ENCODE results near the gene ITGB7. TPM values are rescaled to one million over a fixed set of nuclear protein-coding genes. Genes with fewer than 3 reads are reported as not detected.

ITGB7 gene
- total and polyA plus RNA-seq, 9 of the 15 experiments (the other 6 are each of a cell fraction or from before 2014, with no cell fraction given) = 0.06 to 2.0 (median 0.67) TPM

DNA sequence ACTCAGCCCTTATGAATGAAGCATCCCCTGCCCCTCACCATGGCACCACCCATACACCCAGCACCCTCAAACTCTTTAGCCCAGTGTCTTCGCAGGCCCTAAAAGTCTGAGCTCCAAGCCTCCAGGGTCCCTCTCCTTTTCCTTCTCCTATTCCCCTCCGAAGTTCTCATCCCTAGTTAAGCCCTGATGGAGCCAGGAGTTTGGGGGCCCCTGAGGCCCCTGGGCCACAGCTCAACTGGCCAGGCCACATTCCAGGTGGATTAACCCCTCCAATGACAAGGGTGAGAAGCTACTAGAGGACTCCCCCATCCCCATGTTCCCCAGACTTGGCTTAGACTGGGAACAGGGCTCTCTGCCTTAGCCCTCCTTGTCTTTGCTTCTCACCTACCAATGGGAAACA, 22.4 kb upstream of the ITGB7 start:
- DNase-seq (ENCODE audit: extremely low read depth in 1 of 4, low spot score in 3 of 4) (no peak), FAIRE-seq (no peak), ATAC-seq (no peak)
- peaks cover 18 to 37% of the 10 kb centered on the region in 2 experiments for H3K4me1 ChIP-seq (replicated peaks in 1 of 2; ENCODE audit: control insufficient read depth in 2 of 2, insufficient read depth in 2 of 2, low read length in 2 of 2)
- no peaks in the 10 kb centered on the region for H3K36me3 ChIP-seq (ENCODE audit: control insufficient read depth, insufficient read depth, low read length)
- H2AFZ ChIP-seq (ENCODE audit: low read depth, low read length) = no peak overlapping the region
- H3K27ac ChIP-seq (ENCODE audit: extremely low read depth, low read depth, low read length) = no peak overlapping the region
- no peaks in the 10 kb centered on the region for H3K79me2 ChIP-seq (ENCODE audit: control insufficient read depth, insufficient read depth, low read length)
- 46% methylated on average over 2 of the region's 2 CpGs for WGBS (ENCODE audit: insufficient coverage, low coverage, missing lambda C conversion rate)
- H3K9me3 ChIP-seq (replicated peaks; ENCODE audit: control insufficient read depth, insufficient read depth, low read depth, low read length) = no peaks in the 10 kb centered on the region
- H3K27me3 ChIP-seq (ENCODE audit: control insufficient read depth in 2 of 2, insufficient read depth in 2 of 2, low read length in 2 of 2) = no peaks in the 10 kb centered on the region
- H3K9ac ChIP-seq (ENCODE audit: insufficient read depth in 1 of 2, low read depth in 2 of 2, low read length in 2 of 2) = 0 out of 4 replicates have a peak overlapping the region, but pooled peaks of 1 of the 2 experiments have one; percentile 18
- ChIA-PET CTCF (ENCODE audit: low intra/inter-chr PET ratio) (no interaction called here), POLR2A (interaction anchor here (0.6 to 1.3 kb wide), 4 partner anchors 10 to 66 kb away, joined by 3 to 4 read pairs (median 4); partner anchors contain the start of gene PFDN5)
- H3K4me3 ChIP-seq = no peak overlapping the region
- H3K9me1 ChIP-seq (ENCODE audit: control insufficient read depth, insufficient read depth, low read length) = no peaks in the 10 kb centered on the region
- no peaks in the 10 kb centered on the region; the same call in 1 of the 2 replicates for H4K20me1 ChIP-seq (replicated peaks; ENCODE audit: control insufficient read depth, insufficient read depth, low read length)
- in situ Hi-C loops (cut with MboI) = no loop called here
- intact Hi-C loops (cut with micrococcal nuclease) = no loop called here
- no peak for TF ChIP-seq ZNF668 (CRISPR knock-in tag; IDR thresholded peaks at IDR 0.05)
- no peak for TF ChIP-seq ZNF253 (CRISPR knock-in tag; conservative IDR thresholded peaks at IDR 0.05)
- TF ChIP-seq POLR2AphosphoS5 (IDR thresholded peaks at IDR 0.05; ENCODE audit: control insufficient read depth, insufficient read depth, low read depth, low read length) = no peak
- no peak for TF ChIP-seq CBFA2T2 (conservative IDR thresholded peaks at IDR 0.05)
- TF ChIP-seq YY1 (IDR thresholded peaks at IDR 0.05; ENCODE audit: borderline replicate concordance in 1 of 3, control insufficient read depth in 1 of 3, extremely low read depth in 1 of 3, insufficient read depth in 3 of 3, insufficient read length in 1 of 3, insufficient replicate concordance in 2 of 3, low read depth in 1 of 3, low read length in 2 of 3) = no peak
- no peak for TF ChIP-seq SRSF9 (IDR thresholded peaks at IDR 0.05; ENCODE audit: borderline replicate concordance, low read depth, low read length)
- no peak for TF ChIP-seq MTA3 (IDR thresholded peaks at IDR 0.05; ENCODE audit: borderline replicate concordance)
- no peak for TF ChIP-seq NR2F6 (CRISPR knock-in tag; IDR thresholded peaks at IDR 0.05)
- no peak for TF ChIP-seq SPI1 (IDR thresholded peaks at IDR 0.05; ENCODE audit: borderline replicate concordance, low read depth, low read length)
- TF ChIP-seq RNF2 (IDR thresholded peaks at IDR 0.05) = no peak
- no peak for TF ChIP-seq MXI1 (IDR thresholded peaks at IDR 0.05; ENCODE audit: low read depth, low read length)
- no peak for TF ChIP-seq HDAC6 (IDR thresholded peaks at IDR 0.05; ENCODE audit: low read depth, low read length)
- TF ChIP-seq ZNF551 (CRISPR knock-in tag; IDR thresholded peaks at IDR 0.05) = no peak
- BruUV-seq (replicated peaks) = no TSS peak
- no peak overlapping the region for H3K4me2 ChIP-seq (ENCODE audit: insufficient read depth, low read length)
